GM23338 (cell line): ENCODE data around the gene TTC33. TPM values are rescaled to one million over a fixed set of nuclear protein-coding genes. Genes with fewer than 3 reads are reported as not detected.

Experiments used
- ATAC-seq: fragments of 200-7000 bp; cut with Tn5 transposase; 3 replicates; pipeline ENCODE4 v1.9.1; 2020
- DNase-seq: peaks from one replicate; pipeline ENCODE4 v3.0.0-alpha.2; 2015; ENCODE audit warnings: low spot score
- H2AFZ ChIP-seq: fragments of 200-600 bp; sonication (generic); 2 replicates; pipeline ENCODE4 v1.8.0; 2016; ENCODE audit warnings: antibody characterized with exemption, mild to moderate bottlenecking, moderate library complexity
- H3F3A ChIP-seq: fragments of 200-600 bp; sonication (generic); replicated peaks from 2 replicates; pipeline ENCODE4 v1.8.0; 2017; ENCODE audit warnings: antibody characterized with exemption, mixed run types, low read depth
- H3K27ac ChIP-seq: fragments of 200-600 bp; sonication (generic); 2 replicates; pipeline ENCODE4 v1.6.1; 2016; ENCODE audit warnings: low read depth
- H3K27me3 ChIP-seq: fragments of 200-600 bp; sonication (generic); 2 replicates; pipeline ENCODE4 v1.8.0; 2016; ENCODE audit warnings: mild to moderate bottlenecking, mixed run types, moderate library complexity; ENCODE audit not compliant: insufficient read depth
- H3K36me3 ChIP-seq: fragments of 200-600 bp; sonication (generic); 2 replicates; pipeline ENCODE4 v1.8.0; 2016; ENCODE audit warnings: mild to moderate bottlenecking; ENCODE audit not compliant: insufficient read depth
- H3K4me1 ChIP-seq: fragments of 200-600 bp; sonication (generic); 2 replicates; pipeline ENCODE4 v1.8.0; 2016; ENCODE audit warnings: mild to moderate bottlenecking, moderate library complexity; ENCODE audit not compliant: insufficient read depth
- H3K4me2 ChIP-seq: fragments of 200-600 bp; sonication (generic); 2 replicates; pipeline ENCODE4 v1.7.1; 2017; ENCODE audit warnings: mixed run types
- H3K4me3 ChIP-seq: fragments of 200-600 bp; sonication (generic); 2 replicates; pipeline ENCODE4 v1.6.1; 2016; ENCODE audit warnings: mixed run types
- H3K79me2 ChIP-seq: fragments of 200-600 bp; sonication (generic); replicated peaks from 2 replicates; pipeline ENCODE4 v1.8.0; 2017; ENCODE audit warnings: mild to moderate bottlenecking; ENCODE audit not compliant: insufficient read depth
- H3K9me2 ChIP-seq: fragments of 200-600 bp; sonication (generic); 2 replicates; pipeline ENCODE4 v1.8.0; 2017; ENCODE audit not compliant: insufficient read depth
- H4K20me1 ChIP-seq: fragments of 200-600 bp; sonication (generic); replicated peaks from 2 replicates; pipeline ENCODE4 v1.8.0; 2017; ENCODE audit warnings: mild to moderate bottlenecking; ENCODE audit not compliant: insufficient read depth
- H3K27ac Mint-ChIP-seq: 2 replicates; pipeline ENCODE4 v1.8.0; 2020; ENCODE audit warnings: inconsistent platforms, mild to moderate bottlenecking, moderate library complexity, mixed read lengths
- H3K27me3 Mint-ChIP-seq: 3 replicates; pipeline ENCODE4 v1.8.0; 2022; ENCODE audit warnings: low read depth, mild to moderate bottlenecking, moderate library complexity, mixed read lengths, inconsistent platforms; ENCODE audit not compliant: insufficient read depth, poor library complexity
- H3K36me3 Mint-ChIP-seq: 3 replicates; pipeline ENCODE4 v1.8.0; 2021; ENCODE audit warnings: low read depth, mild to moderate bottlenecking, inconsistent platforms, moderate library complexity, mixed read lengths
- H3K4me1 Mint-ChIP-seq: 3 replicates; pipeline ENCODE4 v1.8.0; 2020; ENCODE audit warnings: mild to moderate bottlenecking, inconsistent platforms, mixed read lengths
- H3K4me3 Mint-ChIP-seq: 3 replicates; pipeline ENCODE4 v1.8.0; 2021; ENCODE audit warnings: moderate library complexity, mild to moderate bottlenecking, inconsistent platforms, mixed read lengths
- H3K9me3 Mint-ChIP-seq: 3 replicates; pipeline ENCODE4 v1.8.0; 2020; ENCODE audit warnings: moderate library complexity, mild to moderate bottlenecking, inconsistent platforms, mixed read lengths
- CREB1 ChIP-seq: fragments of 250-450 bp; sonication (Bioruptor Pico); IDR thresholded peaks from 2 replicates; pipeline ENCODE4 v1.5.0; 2020; ENCODE audit warnings: low read depth, mild to moderate bottlenecking, moderate library complexity
- EZH2 ChIP-seq: fragments of 200-600 bp; sonication (generic); IDR thresholded peaks from one replicate; pipeline ENCODE4 v1.8.0; 2017; ENCODE audit warnings: antibody characterized with exemption, mild to moderate bottlenecking, low read depth; ENCODE audit not compliant: unreplicated experiment
- EZH2phosphoT487 ChIP-seq: fragments of 200-600 bp; sonication (generic); IDR thresholded peaks from one replicate; pipeline ENCODE4 v1.8.1; 2018; ENCODE audit warnings: antibody characterized with exemption; ENCODE audit not compliant: unreplicated experiment
- NANOG ChIP-seq: IDR thresholded peaks from 2 replicates; pipeline ENCODE4 v1.6.1; 2016; ENCODE audit warnings: antibody characterized with exemption, borderline replicate concordance
- POLR2AphosphoS5 ChIP-seq: IDR thresholded peaks from 2 replicates; pipeline ENCODE4 v1.6.1; 2016; ENCODE audit warnings: antibody characterized with exemption, low read depth
- STAT1 ChIP-seq: IDR thresholded peaks from one replicate; pipeline ENCODE4 v1.6.1; 2016; ENCODE audit warnings: antibody characterized with exemption; ENCODE audit not compliant: unreplicated experiment
- ZNF114 ChIP-seq: fragments of 250-450 bp; sonication (Bioruptor Pico); IDR thresholded peaks from 2 replicates; pipeline ENCODE4 v1.5.0; 2020; ENCODE audit warnings: mild to moderate bottlenecking, moderate library complexity
- ZNF331 ChIP-seq: fragments of 250-450 bp; sonication (Bioruptor Pico); IDR thresholded peaks from 2 replicates; pipeline ENCODE4 v1.5.0; 2020; ENCODE audit warnings: low read depth, mild to moderate bottlenecking, moderate library complexity
- polyA plus RNA-seq: library from polyadenylated mRNA; unstranded; fragments of >200 nt; fragmentation: Nextera tagmentation; extraction: Ambion mirVana; gene quantifications from 2 replicates; pipeline ENCODE4 v1.2.1, GENCODE V29; 2016
- total RNA-seq: library from RNA; depleted of rRNA; stranded (reverse); fragments of >200 nt; shearing (Covaris generic); gene quantifications from 2 replicates; pipeline ENCODE4 v1.2.3, GENCODE V29; 2014
- TF ChIP-seq, protein P1 (sequence below): IDR thresholded peaks from one replicate; pipeline ENCODE4 v1.6.1; 2018; ENCODE audit warnings: antibody characterized with exemption; ENCODE audit not compliant: unreplicated experiment
- TF ChIP-seq, protein P2 (sequence below): fragments of 250-450 bp; sonication (Bioruptor Pico); IDR thresholded peaks from 2 replicates; pipeline ENCODE4 v1.5.0; 2020; ENCODE audit warnings: mild to moderate bottlenecking, moderate library complexity

Gene TTC33
- total and polyA plus RNA-seq, 2 experiments from 2014 or later, result 4.1 to 11.5 TPM

DNA sequence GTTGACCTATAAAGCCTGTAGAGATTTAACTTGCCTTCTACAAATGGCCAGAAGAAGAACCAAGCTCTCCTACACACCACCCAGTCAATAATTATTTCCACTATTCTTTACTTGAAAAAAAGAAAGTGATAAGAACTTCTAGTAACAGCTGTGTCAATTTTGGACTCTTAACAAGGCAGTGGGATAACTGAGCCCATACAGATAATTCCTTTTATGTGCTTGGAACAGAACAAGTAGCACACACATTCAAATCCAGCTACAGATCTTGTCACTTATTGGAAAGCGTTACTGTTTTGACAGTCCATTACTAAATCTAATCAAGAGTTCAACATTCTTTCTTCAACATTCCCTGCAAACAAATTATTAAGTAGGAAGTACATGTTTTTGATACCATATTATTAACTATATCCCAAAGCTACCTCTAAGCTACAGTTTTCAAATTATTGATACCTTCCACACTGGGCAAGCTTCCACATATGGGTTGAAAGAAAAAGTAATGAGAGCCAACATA lies 69.7 kb downstream of the TTC33 start (continued):
- TF ChIP-seq, protein P1, sequence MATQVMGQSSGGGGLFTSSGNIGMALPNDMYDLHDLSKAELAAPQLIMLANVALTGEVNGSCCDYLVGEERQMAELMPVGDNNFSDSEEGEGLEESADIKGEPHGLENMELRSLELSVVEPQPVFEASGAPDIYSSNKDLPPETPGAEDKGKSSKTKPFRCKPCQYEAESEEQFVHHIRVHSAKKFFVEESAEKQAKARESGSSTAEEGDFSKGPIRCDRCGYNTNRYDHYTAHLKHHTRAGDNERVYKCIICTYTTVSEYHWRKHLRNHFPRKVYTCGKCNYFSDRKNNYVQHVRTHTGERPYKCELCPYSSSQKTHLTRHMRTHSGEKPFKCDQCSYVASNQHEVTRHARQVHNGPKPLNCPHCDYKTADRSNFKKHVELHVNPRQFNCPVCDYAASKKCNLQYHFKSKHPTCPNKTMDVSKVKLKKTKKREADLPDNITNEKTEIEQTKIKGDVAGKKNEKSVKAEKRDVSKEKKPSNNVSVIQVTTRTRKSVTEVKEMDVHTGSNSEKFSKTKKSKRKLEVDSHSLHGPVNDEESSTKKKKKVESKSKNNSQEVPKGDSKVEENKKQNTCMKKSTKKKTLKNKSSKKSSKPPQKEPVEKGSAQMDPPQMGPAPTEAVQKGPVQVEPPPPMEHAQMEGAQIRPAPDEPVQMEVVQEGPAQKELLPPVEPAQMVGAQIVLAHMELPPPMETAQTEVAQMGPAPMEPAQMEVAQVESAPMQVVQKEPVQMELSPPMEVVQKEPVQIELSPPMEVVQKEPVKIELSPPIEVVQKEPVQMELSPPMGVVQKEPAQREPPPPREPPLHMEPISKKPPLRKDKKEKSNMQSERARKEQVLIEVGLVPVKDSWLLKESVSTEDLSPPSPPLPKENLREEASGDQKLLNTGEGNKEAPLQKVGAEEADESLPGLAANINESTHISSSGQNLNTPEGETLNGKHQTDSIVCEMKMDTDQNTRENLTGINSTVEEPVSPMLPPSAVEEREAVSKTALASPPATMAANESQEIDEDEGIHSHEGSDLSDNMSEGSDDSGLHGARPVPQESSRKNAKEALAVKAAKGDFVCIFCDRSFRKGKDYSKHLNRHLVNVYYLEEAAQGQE, result no peak

DNA sequence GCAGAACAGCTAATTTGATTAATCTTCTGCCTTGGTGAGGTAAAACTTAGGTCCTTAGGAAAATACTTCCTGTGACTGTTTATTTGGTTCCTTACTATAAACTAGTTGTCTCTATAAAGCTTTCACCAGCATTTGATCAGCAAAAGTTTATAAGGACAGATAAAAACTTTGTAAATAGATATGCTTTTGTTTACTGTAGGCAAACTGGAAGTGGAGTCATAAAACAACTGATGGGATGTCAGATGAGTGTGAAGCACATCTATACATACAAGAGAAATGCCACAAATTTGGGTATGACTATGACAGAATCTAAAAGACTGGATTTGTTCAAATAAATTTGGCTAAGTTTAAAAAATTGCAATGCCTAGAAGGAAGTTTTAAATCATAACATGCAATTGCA lies 70.6 kb downstream of the TTC33 start:
- no peaks in the 10 kb centered on the region for H3K36me3 Mint-ChIP-seq
- Histone ChIP-seq H3K9me2 (no peaks in the 10 kb centered on the region), H3K4me3 (no peak overlapping the region), H3K27me3 (peaks cover 36% of the 10 kb centered on the region), H3K4me1 (peaks cover 9% of the 10 kb centered on the region; the same call in 1 of the 2 replicates), H3F3A (0 out of 2 replicates have a peak, but pooled peaks cover under 1% of the 10 kb centered on the region), H3K79me2 (no peaks in the 10 kb centered on the region), H2AFZ (no peak overlapping the region), H3K4me2 (no peak overlapping the region), H4K20me1 (peaks cover 5% of the 10 kb centered on the region; the same call in 1 of the 2 replicates), H3K27ac (no peak overlapping the region), H3K36me3 (no peaks in the 10 kb centered on the region)
- H3K9me3 Mint-ChIP-seq, result peaks cover 2% of the 10 kb centered on the region; the same call in 1 of the 3 replicates
- DNase-seq, result no peak
- H3K27ac Mint-ChIP-seq, result no peak overlapping the region
- H3K4me1 Mint-ChIP-seq, result peaks cover 16% of the 10 kb centered on the region; the same call in 2 of the 3 replicates
- peaks cover 34% of the 10 kb centered on the region for H3K27me3 Mint-ChIP-seq
- no peak overlapping the region for H3K4me3 Mint-ChIP-seq
- no peak for ATAC-seq
- TF ChIP-seq POLR2AphosphoS5 (no peak), CREB1 (no peak), ZNF331 (CRISPR knock-in tag) (no peak), STAT1 (no peak), EZH2phosphoT487 (no peak), ZNF114 (CRISPR knock-in tag) (no peak), NANOG (no peak), EZH2 (no peak)
- TF ChIP-seq, protein P1, result no peak
- TF ChIP-seq, protein P2, sequence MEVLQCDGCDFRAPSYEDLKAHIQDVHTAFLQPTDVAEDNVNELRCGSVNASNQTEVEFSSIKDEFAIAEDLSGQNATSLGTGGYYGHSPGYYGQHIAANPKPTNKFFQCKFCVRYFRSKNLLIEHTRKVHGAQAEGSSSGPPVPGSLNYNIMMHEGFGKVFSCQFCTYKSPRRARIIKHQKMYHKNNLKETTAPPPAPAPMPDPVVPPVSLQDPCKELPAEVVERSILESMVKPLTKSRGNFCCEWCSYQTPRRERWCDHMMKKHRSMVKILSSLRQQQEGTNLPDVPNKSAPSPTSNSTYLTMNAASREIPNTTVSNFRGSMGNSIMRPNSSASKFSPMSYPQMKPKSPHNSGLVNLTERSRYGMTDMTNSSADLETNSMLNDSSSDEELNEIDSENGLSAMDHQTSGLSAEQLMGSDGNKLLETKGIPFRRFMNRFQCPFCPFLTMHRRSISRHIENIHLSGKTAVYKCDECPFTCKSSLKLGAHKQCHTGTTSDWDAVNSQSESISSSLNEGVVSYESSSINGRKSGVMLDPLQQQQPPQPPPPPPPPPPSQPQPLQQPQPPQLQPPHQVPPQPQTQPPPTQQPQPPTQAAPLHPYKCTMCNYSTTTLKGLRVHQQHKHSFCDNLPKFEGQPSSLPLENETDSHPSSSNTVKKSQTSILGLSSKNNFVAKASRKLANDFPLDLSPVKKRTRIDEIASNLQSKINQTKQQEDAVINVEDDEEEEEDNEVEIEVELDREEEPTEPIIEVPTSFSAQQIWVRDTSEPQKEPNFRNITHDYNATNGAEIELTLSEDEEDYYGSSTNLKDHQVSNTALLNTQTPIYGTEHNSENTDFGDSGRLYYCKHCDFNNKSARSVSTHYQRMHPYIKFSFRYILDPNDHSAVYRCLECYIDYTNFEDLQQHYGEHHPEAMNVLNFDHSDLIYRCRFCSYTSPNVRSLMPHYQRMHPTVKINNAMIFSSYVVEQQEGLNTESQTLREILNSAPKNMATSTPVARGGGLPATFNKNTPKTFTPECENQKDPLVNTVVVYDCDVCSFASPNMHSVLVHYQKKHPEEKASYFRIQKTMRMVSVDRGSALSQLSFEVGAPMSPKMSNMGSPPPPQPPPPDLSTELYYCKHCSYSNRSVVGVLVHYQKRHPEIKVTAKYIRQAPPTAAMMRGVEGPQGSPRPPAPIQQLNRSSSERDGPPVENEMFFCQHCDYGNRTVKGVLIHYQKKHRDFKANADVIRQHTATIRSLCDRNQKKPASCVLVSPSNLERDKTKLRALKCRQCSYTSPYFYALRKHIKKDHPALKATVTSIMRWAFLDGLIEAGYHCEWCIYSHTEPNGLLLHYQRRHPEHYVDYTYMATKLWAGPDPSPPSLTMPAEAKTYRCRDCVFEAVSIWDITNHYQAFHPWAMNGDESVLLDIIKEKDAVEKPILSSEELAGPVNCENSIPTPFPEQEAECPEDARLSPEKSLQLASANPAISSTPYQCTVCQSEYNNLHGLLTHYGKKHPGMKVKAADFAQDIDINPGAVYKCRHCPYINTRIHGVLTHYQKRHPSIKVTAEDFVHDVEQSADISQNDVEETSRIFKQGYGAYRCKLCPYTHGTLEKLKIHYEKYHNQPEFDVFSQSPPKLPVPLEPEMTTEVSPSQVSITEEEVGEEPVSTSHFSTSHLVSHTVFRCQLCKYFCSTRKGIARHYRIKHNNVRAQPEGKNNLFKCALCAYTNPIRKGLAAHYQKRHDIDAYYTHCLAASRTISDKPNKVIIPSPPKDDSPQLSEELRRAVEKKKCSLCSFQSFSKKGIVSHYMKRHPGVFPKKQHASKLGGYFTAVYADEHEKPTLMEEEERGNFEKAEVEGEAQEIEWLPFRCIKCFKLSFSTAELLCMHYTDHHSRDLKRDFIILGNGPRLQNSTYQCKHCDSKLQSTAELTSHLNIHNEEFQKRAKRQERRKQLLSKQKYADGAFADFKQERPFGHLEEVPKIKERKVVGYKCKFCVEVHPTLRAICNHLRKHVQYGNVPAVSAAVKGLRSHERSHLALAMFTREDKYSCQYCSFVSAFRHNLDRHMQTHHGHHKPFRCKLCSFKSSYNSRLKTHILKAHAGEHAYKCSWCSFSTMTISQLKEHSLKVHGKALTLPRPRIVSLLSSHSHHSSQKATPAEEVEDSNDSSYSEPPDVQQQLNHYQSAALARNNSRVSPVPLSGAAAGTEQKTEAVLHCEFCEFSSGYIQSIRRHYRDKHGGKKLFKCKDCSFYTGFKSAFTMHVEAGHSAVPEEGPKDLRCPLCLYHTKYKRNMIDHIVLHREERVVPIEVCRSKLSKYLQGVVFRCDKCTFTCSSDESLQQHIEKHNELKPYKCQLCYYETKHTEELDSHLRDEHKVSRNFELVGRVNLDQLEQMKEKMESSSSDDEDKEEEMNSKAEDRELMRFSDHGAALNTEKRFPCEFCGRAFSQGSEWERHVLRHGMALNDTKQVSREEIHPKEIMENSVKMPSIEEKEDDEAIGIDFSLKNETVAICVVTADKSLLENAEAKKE (CRISPR knock-in tag), result no peak
